Type B pancreatic cell (in vitro differentiated cells): ENCODE measurements around the gene MYBBP1A. TPM values are rescaled to one million over a fixed set of nuclear protein-coding genes. Genes with fewer than 3 reads are reported as not detected.
A peak's percentile ranks its signal among the peaks of the same experiment; 100 is the strongest.

ENCODE experiments used
- DNase-seq: peaks from one replicate; pipeline ENCODE4 v3.0.0; 2021; ENCODE audit warnings: mixed read lengths; ENCODE audit not compliant: unreplicated experiment; ENCODE audit errors: extremely low spot score
- H3K27ac Mint-ChIP-seq: 2 replicates; pipeline ENCODE4 v1.8.0; 2021; ENCODE audit warnings: mild to moderate bottlenecking, mixed read lengths
- H3K27me3 Mint-ChIP-seq: 2 replicates; pipeline ENCODE4 v1.8.0; 2021; ENCODE audit warnings: mixed read lengths
- H3K36me3 Mint-ChIP-seq: 2 replicates; pipeline ENCODE4 v1.8.0; 2021; ENCODE audit warnings: mixed read lengths
- H3K4me1 Mint-ChIP-seq: one replicate; pipeline ENCODE4 v1.8.0; 2021; ENCODE audit warnings: mixed read lengths; ENCODE audit not compliant: unreplicated experiment
- H3K4me3 Mint-ChIP-seq: 2 replicates; pipeline ENCODE4 v1.8.0; 2021; ENCODE audit warnings: mild to moderate bottlenecking, mixed read lengths
- H3K9me3 Mint-ChIP-seq: 2 replicates; pipeline ENCODE4 v1.8.0; 2021; ENCODE audit warnings: mixed read lengths
- CTCF ChIP-seq: fragments of 200-600 bp; sonication (generic); conservative IDR thresholded peaks from 2 replicates; pipeline ENCODE4 v1.5.0; 2021; ENCODE audit warnings: antibody characterized with exemption, mild to moderate bottlenecking
- total RNA-seq: library from RNA; stranded (reverse); gene quantifications from 2 replicates; pipeline ENCODE4 v1.2.1, GENCODE V29; 2021; ENCODE audit warnings: low replicate concordance

The MYBBP1A gene
- total RNA-seq, 1 donor from 2014 or later, result 66.0 TPM

GRCh38 chr17:4504188-4504587, 51.0 kb downstream of the MYBBP1A start:
- peak overlapping the region; percentile 22 for H3K4me3 Mint-ChIP-seq
- H3K27me3 Mint-ChIP-seq, result peaks cover 42% of the 10 kb centered on the region
- DNase-seq, result no peak
- no peaks in the 10 kb centered on the region for H3K9me3 Mint-ChIP-seq
- H3K36me3 Mint-ChIP-seq, result no peaks in the 10 kb centered on the region
- H3K27ac Mint-ChIP-seq, result no peak overlapping the region
- peaks cover 18% of the 10 kb centered on the region for H3K4me1 Mint-ChIP-seq
- no peak for TF ChIP-seq CTCF

DNA sequence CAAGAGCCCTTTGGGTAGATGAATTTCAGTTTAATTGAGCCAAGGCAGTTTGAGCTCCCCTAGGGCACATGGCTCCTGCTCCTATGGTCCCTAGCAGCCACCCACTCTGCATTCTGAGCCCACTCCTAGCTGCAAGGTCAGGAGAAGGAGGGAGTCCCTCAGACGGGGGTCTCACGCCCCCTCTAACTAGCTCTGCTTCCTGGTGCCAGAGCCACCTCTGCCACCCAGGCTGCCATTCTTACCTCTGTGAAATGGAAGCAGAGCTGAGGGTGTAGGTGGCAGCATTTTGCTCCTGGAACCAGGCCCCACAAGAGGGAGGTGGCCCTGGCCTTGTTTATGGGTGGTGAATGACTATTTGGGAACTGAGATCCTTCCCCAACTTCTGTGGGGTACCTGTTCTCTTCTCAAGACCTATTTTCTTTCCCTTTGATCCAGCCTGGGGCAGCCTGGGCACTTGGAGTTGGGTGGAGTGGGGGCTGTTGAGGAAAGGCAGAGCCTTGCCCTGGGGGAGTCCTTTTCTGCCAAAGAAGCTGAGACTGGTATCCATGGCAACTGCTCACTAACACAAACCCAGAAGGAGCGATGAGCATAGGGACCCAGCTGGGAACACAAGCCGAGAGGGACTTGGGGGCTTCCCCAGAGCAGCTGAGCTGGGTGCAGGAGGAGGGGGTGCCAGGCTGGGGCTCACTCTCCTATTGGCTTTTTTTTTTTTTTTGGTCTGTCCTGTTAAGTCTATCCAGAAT, 51.7 kb downstream of the MYBBP1A start:
- Mint-ChIP-seq H3K27ac (no peak overlapping the region), H3K27me3 (peaks cover 42% of the 10 kb centered on the region), H3K4me3 (peak overlapping the region; percentile 22), H3K4me1 (peaks cover 12% of the 10 kb centered on the region), H3K9me3 (no peaks in the 10 kb centered on the region), H3K36me3 (no peaks in the 10 kb centered on the region)
- no peak for DNase-seq
- no peak for TF ChIP-seq CTCF

GRCh38 chr17:4502466-4503154, 52.6 kb downstream of the MYBBP1A start:
- H3K36me3 Mint-ChIP-seq, result no peaks in the 10 kb centered on the region
- peaks cover 12% of the 10 kb centered on the region for H3K4me1 Mint-ChIP-seq
- H3K9me3 Mint-ChIP-seq, result no peaks in the 10 kb centered on the region
- TF ChIP-seq CTCF, result no peak
- H3K27ac Mint-ChIP-seq, result peak overlapping the region; percentile 32
- no peak for DNase-seq
- H3K27me3 Mint-ChIP-seq, result peaks cover 49% of the 10 kb centered on the region
- peak overlapping the region; percentile 66 for H3K4me3 Mint-ChIP-seq

DNA sequence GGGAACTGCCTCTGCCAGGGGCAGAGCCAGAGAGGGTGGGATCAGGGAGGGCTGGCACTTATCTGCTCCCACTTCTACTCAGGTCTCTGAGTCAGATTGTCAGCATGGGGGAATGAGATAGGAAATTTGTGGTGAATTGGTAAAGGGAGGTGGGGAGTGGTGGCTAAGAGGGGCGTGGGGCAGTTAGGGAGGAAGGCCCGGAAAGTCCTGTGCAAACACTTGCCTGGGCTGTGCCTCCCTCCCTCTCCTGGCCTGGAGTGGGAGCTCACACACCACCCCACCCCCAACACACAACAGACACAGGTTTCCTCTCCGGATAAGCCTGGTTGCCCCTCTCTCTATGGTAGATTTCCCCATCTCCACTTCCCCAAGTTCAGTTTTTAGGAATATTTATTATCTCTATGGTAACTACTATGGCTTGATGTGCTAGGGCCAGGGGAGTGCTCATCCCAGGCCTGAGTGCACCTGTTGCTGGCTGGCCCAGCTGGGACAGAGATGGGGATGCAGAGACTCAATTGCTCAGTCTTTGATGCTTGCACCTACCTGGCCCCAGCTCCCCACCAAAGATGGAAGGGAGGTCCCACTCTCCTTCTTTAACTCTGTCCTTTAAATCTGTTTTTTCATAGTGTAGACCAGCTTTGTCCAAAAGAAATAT, 53.8 kb downstream of the MYBBP1A start:
- H3K4me1 Mint-ChIP-seq, result peaks cover 12% of the 10 kb centered on the region
- H3K27ac Mint-ChIP-seq, result no peak overlapping the region
- no peak for DNase-seq
- no peaks in the 10 kb centered on the region for H3K36me3 Mint-ChIP-seq
- H3K9me3 Mint-ChIP-seq, result no peaks in the 10 kb centered on the region
- H3K27me3 Mint-ChIP-seq, result peaks cover 59% of the 10 kb centered on the region
- H3K4me3 Mint-ChIP-seq, result peak overlapping the region; percentile 52
- TF ChIP-seq CTCF, result no peak

- Mint-ChIP-seq H3K9me3 (no peaks in the 10 kb centered on the region), H3K4me3 (peak overlapping the region; percentile 91), H3K27me3 (peaks cover 62% of the 10 kb centered on the region), H3K36me3 (no peaks in the 10 kb centered on the region), H3K27ac (peak overlapping the region; percentile 21), H3K4me1 (peaks cover 12% of the 10 kb centered on the region)
- DNase-seq, result no peak
- peak; percentile 28 for TF ChIP-seq CTCF
These were observed 55.0 kb downstream of the MYBBP1A start for GRCh38 chr17:4500191-4500571.
